Endothelial cell of umbilical vein (primary cell): ENCODE results near the gene DLEU7. TPM values are rescaled to one million over a fixed set of nuclear protein-coding genes. Genes with fewer than 3 reads are reported as not detected.

Experiments used
- BruUV-seq: library from RNA; stranded (reverse); fragments of 400-500 nt; replicated peaks from 2 replicates; lab custom pipeline; 2021; lab: Mats Ljungman, UMichigan
- CTCF ChIA-PET: fragments of 300-600, 350-600 bp; sonication (Branson Sonifier 250); formaldehyde crosslinking; loops from one replicate; lab custom pipeline; 2021; ENCODE audit warnings: antibody characterized with exemption, inconsistent platforms; lab: Charles Lee
- POLR2A ChIA-PET: fragments of 300-600, 350-600 bp; sonication (Branson Sonifier 250); formaldehyde crosslinking; loops from one replicate; lab custom pipeline; 2021; ENCODE audit warnings: antibody characterized with exemption, inconsistent platforms; lab: Charles Lee
- DNase-seq: peaks from one replicate; pipeline ENCODE4 v3.0.0-alpha.2; 2011; ENCODE audit warnings: low read depth, low spot score
- FAIRE-seq: peaks from 2 replicates; lab custom pipeline; 2011; peaks lifted over from hg19 to GRCh38; lab: Jason Lieb, UNC
- H2AFZ ChIP-seq: 2 replicates; pipeline ENCODE4 v1.6.0; 2012; ENCODE audit warnings: low read depth, low read length, control low read depth, inconsistent platforms
- H3K27ac ChIP-seq: 2 replicates; pipeline ENCODE4 v1.5.1; 2011; ENCODE audit warnings: low read depth, mild to moderate bottlenecking, control low read depth, low read length, moderate library complexity; ENCODE audit not compliant: insufficient read depth
- H3K27me3 ChIP-seq, 2 experiments: 2 replicates each; pipeline versions ENCODE4 v1.6.0 to v1.6.1; 2011; ENCODE audit warnings: low read length in 2 of 2, mixed read lengths in 1 of 2; ENCODE audit not compliant: control insufficient read depth in 2 of 2, insufficient read depth in 2 of 2
- H3K36me3 ChIP-seq, 2 experiments: 2 replicates in 1 of 2; 3 replicates in 1 of 2; pipeline ENCODE4 v1.5.1; 2011; ENCODE audit warnings: low read length in 2 of 2, mild to moderate bottlenecking in 1 of 2, moderate library complexity in 1 of 2; ENCODE audit not compliant: control insufficient read depth in 2 of 2, insufficient read depth in 2 of 2; ENCODE audit errors: extremely low read depth in 1 of 2
- H3K4me1 ChIP-seq: 3 replicates; pipeline ENCODE4 v1.5.1; 2011; ENCODE audit warnings: mild to moderate bottlenecking, low read length; ENCODE audit not compliant: control insufficient read depth, insufficient read depth; ENCODE audit errors: extremely low read depth
- H3K4me2 ChIP-seq: 2 replicates; pipeline ENCODE4 v1.6.1; 2011; ENCODE audit warnings: low read length, control low read depth, mixed read lengths; ENCODE audit not compliant: insufficient read depth
- H3K4me3 ChIP-seq, 3 experiments: fragments of 200-600 bp in 1 of 3; sonication (generic), shearing (Covaris generic) in 1 of 3; replicated peaks in 1 of 3; 2 replicates each; pipeline ENCODE4 v1.5.1; 2011 to 2016; ENCODE audit warnings: control low read depth in 3 of 3, low read length in 3 of 3, mild to moderate bottlenecking in 2 of 3, inconsistent platforms in 1 of 3, low read depth in 1 of 3, moderate library complexity in 1 of 3; ENCODE audit not compliant: insufficient read depth in 1 of 3
- H3K79me2 ChIP-seq: 2 replicates; pipeline ENCODE4 v1.6.0; 2012; ENCODE audit warnings: low read length, inconsistent platforms; ENCODE audit not compliant: control insufficient read depth, insufficient read depth
- H3K9ac ChIP-seq: replicated peaks from 2 replicates; pipeline ENCODE3; 2011; ENCODE audit warnings: low read length, control low read depth; ENCODE audit not compliant: insufficient read depth; ENCODE audit errors: extremely low read depth
- H3K9me1 ChIP-seq: replicated peaks from 3 replicates; pipeline ENCODE4 v1.6.0; 2011; ENCODE audit warnings: mild to moderate bottlenecking, low read length; ENCODE audit not compliant: control insufficient read depth, insufficient read depth; ENCODE audit errors: extremely low read depth
- H3K9me3 ChIP-seq: replicated peaks from 2 replicates; pipeline ENCODE4 v1.5.1; 2012; ENCODE audit warnings: low read length, inconsistent platforms; ENCODE audit not compliant: control insufficient read depth, insufficient read depth
- H4K20me1 ChIP-seq: replicated peaks from 2 replicates; pipeline ENCODE3; 2011; ENCODE audit warnings: mild to moderate bottlenecking, low read length; ENCODE audit not compliant: control insufficient read depth, insufficient read depth; ENCODE audit errors: extremely low read depth
- CTCF ChIP-seq, 2 donors: IDR thresholded peaks; 1 replicate in 1 of 2; 2 replicates in 1 of 2; pipeline ENCODE4 v1.5.1; 2011; ENCODE audit warnings: low read length in 2 of 2, mild to moderate bottlenecking in 2 of 2, moderate library complexity in 2 of 2, control low read depth in 1 of 2, inconsistent platforms in 1 of 2, low read depth in 1 of 2; ENCODE audit not compliant: insufficient read depth in 1 of 2; ENCODE audit errors: extremely low read depth in 1 of 2
- EZH2 ChIP-seq: IDR thresholded peaks from 2 replicates; pipeline ENCODE4 v1.6.1; 2012; ENCODE audit warnings: borderline replicate concordance, low read depth, mild to moderate bottlenecking, moderate library complexity, low read length, inconsistent platforms; ENCODE audit not compliant: severe bottlenecking
- FOS ChIP-seq: IDR thresholded peaks from 2 replicates; pipeline ENCODE4 v1.6.1; 2011; ENCODE audit warnings: mild to moderate bottlenecking, low read length, moderate library complexity, borderline replicate concordance; ENCODE audit not compliant: insufficient read depth
- GATA2 ChIP-seq: IDR thresholded peaks from 2 replicates; pipeline ENCODE4 v1.7.0; 2011; ENCODE audit warnings: low read depth, mild to moderate bottlenecking, moderate library complexity, mixed read lengths, low read length; ENCODE audit not compliant: insufficient read length, insufficient read depth
- JUN ChIP-seq: IDR thresholded peaks from 2 replicates; pipeline ENCODE4 v1.6.1; 2011; ENCODE audit warnings: borderline replicate concordance, low read depth; ENCODE audit not compliant: insufficient read length, insufficient read depth
- MYC ChIP-seq: IDR thresholded peaks from one replicate; pipeline ENCODE4 v1.6.1; 2011; ENCODE audit warnings: mild to moderate bottlenecking, low read depth, low read length
- POLR2A ChIP-seq: IDR thresholded peaks from 2 replicates; pipeline ENCODE4 v1.6.1; 2012; ENCODE audit warnings: low read depth, mild to moderate bottlenecking, control low read depth, low read length
- POLR2AphosphoS5 ChIP-seq: IDR thresholded peaks from 2 replicates; pipeline ENCODE4 v1.6.1; 2012; ENCODE audit warnings: low read depth, mild to moderate bottlenecking, control low read depth, low read length, moderate library complexity; ENCODE audit not compliant: insufficient read depth
- dilution Hi-C: fragments of 300-500 bp; cut with MboI; formaldehyde crosslinking; loops from one replicate; pipeline ENCODE4 v1.15.0; 2019; ENCODE audit warnings: low sequenced_read_pairs; ENCODE audit not compliant: extremely low pct_ligation_motif_present
- intact Hi-C: fragments of 100-400 bp; cut with micrococcal nuclease; formaldehyde crosslinking; loops from one replicate; pipeline ENCODE4 v1.10.0; 2022
- polyA plus RNA-seq, 4 experiments: library from polyadenylated mRNA; depleted of rRNA in 3 of 4; stranded (reverse) in 3 of 4; unstranded in 1 of 4; fragments of >200 nt; gene quantifications; 2 replicates each; pipeline versions ENCODE4 v1.2.1 to v1.2.3, GENCODE V29; 2011 to 2012; ENCODE audit warnings: missing spikeins in 1 of 4
- total RNA-seq: library from RNA; stranded (reverse); gene quantifications from 2 replicates; pipeline ENCODE4 v1.2.3, GENCODE V29; 2021
- TF ChIP-seq, protein P1 (sequence below): IDR thresholded peaks from 2 replicates; pipeline ENCODE4 v1.6.1; 2011; ENCODE audit not compliant: insufficient read depth, insufficient read length

DLEU7 gene
- total and polyA plus RNA-seq, 2 donors (not counting 3 experiments of a cell fraction or from before 2014, with no cell fraction given): not detected

- TF ChIP-seq, protein P1, sequence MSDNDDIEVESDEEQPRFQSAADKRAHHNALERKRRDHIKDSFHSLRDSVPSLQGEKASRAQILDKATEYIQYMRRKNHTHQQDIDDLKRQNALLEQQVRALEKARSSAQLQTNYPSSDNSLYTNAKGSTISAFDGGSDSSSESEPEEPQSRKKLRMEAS: no peak
- no peak for TF ChIP-seq POLR2A
- TF ChIP-seq POLR2AphosphoS5: no peak
- TF ChIP-seq FOS: no peak
- intact Hi-C loops: no loop called here
- no peaks in the 10 kb centered on the region for H3K9me1 ChIP-seq
- CTCF ChIA-PET: no interaction called here
- dilution Hi-C loops: no loop called here
- no peak for FAIRE-seq
- H3K4me1 ChIP-seq: no peaks in the 10 kb centered on the region
- no peaks in the 10 kb centered on the region for H3K36me3 ChIP-seq
- no peak for DNase-seq
- no peak overlapping the region for H3K4me3 ChIP-seq
- H3K27ac ChIP-seq: no peak overlapping the region
- BruUV-seq: no TSS peak
- no peaks in the 10 kb centered on the region for H3K79me2 ChIP-seq
- H3K9me3 ChIP-seq: no peaks in the 10 kb centered on the region
- H3K9ac ChIP-seq: no peak overlapping the region
- peaks cover 2 to 20% of the 10 kb centered on the region in 2 experiments for H3K27me3 ChIP-seq
- H3K4me2 ChIP-seq: no peak overlapping the region
- POLR2A ChIA-PET: no interaction called here
- H4K20me1 ChIP-seq: no peaks in the 10 kb centered on the region
- H2AFZ ChIP-seq: no peak overlapping the region
These were observed 14.3 kb downstream of the DLEU7 start for GRCh38 chr13:50829226-50829625.

- Histone ChIP-seq H3K9me3 (no peaks in the 10 kb centered on the region), H4K20me1 (no peaks in the 10 kb centered on the region), H3K4me3 (no peak overlapping the region), H3K27me3 (peaks cover 10 to 35% of the 10 kb centered on the region in 2 experiments), H3K9me1 (no peaks in the 10 kb centered on the region), H3K27ac (no peak overlapping the region), H3K36me3 (no peaks in the 10 kb centered on the region), H3K79me2 (no peaks in the 10 kb centered on the region), H3K4me1 (no peaks in the 10 kb centered on the region), H2AFZ (no peak overlapping the region), H3K4me2 (no peak overlapping the region), H3K9ac (no peak overlapping the region)
- POLR2A ChIA-PET: no interaction called here
- TF ChIP-seq GATA2: no peak
- no peak for TF ChIP-seq FOS
- no peak for TF ChIP-seq POLR2AphosphoS5
- no peak for TF ChIP-seq POLR2A
- TF ChIP-seq MYC: no peak
- TF ChIP-seq, protein P1: no peak
- no peak for TF ChIP-seq CTCF (IDR thresholded peaks at IDR 0.05; ENCODE audit: extremely low read depth in 1 of 2, insufficient read depth in 1 of 2, low read depth in 1 of 2, low read length in 2 of 2)
- TF ChIP-seq EZH2: no peak
- TF ChIP-seq JUN: no peak
- FAIRE-seq (no peak), DNase-seq (no peak)
- CTCF ChIA-PET: no interaction called here
- intact Hi-C loops (no loop called here), dilution Hi-C loops (no loop called here)
- no TSS peak for BruUV-seq
These were observed 17.5 kb downstream of the DLEU7 start for GRCh38 chr13:50826035-50826434.
